SW 1271 (cell line): ENCODE data around the gene PLXDC2.

Experiments
- DNase-seq, 2 experiments: peaks; one replicate each; lab custom pipeline; 2025; lab: John Stamatoyannopoulos, UW

Gene PLXDC2

DNA sequence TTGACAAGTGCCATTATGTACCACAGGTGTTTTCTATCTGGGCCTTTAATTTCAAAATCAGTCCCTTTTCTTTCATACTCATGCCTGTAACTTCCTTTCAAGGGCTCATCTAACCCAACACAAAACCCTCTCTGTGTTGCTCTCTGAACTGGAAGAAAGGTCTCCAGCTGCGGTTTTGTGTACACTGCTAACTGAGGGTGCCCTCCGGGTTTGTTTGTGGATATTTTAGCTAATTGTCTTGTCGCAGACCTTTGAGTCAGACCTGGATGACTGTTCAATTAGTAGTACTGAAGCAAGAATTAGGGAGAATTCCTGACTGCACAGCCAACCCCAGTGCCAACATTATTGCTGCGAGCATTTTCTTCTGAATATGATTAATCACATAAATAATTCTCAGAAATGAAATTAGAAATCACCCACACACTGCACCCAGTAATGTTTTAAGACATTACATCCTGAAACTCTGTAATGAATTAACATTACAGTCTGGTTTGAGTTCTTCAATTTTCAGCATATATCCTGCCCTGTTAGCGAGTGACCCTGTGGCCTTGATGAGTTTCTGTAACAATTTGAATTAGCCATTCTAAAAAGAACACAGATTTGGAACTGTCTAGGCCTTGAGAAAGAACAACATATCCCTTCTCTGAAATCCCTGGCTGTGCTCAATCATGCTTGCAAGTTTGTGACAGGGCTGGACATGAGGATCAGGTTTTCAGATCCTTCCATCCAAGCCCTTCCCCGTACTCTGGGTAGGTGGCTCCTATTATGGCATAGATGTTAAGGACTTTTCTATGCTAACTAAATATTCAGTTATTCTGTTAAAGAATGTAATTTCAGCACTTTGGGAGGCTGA, 460.1 kb downstream of the PLXDC2 start:
- DNase-seq: no peak

DNA sequence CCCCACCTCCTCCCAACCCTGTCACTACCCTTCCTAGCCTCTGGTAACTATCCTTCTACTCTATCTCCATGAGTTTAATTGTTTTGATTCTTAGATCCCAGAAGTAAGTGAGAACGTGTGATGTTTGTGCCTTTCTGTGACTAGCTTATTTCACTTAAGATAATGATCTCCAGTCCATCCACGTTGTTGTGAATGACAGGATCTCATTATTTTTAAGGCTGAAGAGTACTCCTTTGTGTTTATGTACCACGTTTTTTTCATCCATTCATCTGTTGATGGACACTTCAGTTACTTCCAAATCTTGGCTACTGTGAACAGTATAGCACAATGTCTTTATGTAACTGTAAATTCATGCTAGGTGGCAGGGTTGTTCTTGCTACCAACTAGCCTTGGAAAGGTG, 461.6 kb downstream of the PLXDC2 start:
- no peak for DNase-seq

DNA sequence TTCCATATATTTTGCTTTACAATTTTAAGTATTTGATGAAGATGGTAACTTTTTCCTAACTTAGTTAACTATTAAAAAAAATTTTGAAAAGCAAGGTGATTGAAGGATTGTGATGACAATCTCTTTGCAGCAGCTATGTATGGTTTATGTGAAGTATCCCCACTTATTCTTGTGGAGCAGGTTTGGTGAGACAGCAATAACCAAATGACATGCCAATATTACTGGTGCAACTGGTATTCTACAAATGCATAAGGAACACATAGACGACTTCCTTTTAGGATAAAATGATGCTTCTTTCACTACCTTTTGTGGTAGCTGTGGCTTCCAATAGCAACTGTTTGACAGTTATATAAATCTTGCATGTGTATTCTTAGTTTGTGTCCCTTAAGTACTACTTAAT, 465.3 kb downstream of the PLXDC2 start:
- DNase-seq: no peak

DNA sequence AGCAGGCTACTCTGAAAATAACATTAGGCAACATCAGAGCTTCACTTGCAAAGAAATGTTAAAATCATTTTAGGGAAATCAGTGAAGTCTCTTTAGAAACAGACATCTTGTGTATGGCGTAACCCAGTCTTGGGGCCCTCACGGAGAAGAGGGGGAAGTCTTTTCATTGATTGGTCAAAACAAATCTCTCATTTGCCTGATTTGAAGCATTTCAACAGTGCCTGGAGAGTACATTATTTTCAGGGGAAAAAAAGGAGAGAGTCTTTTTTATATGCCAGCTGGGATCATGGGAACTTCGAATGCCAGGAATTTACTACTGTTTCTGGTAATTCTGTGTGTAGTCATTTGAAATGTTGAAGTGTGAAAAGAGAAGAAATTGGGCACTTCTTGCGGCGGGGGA, 471.4 kb downstream of the PLXDC2 start:
- no peak for DNase-seq

DNA sequence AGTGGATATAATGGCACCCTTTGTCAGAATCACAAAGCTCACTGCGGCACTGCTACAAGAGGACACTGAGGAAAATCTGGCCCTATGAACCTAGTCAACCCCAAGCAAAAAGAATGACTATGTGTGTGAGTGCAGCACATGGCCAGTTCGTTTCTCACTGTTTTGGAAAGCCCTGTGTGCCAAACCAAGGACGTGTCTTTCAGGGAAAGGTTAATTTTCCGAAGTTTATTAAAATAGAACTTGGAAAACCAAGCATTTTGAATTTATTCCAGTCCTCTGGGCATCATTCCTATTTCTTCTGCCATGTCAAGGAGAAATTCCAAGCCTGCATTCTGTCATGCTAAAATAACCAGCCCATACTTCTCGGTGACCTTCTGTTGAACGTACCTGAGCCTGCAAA, 471.8 kb downstream of the PLXDC2 start:
- no peak for DNase-seq

DNA sequence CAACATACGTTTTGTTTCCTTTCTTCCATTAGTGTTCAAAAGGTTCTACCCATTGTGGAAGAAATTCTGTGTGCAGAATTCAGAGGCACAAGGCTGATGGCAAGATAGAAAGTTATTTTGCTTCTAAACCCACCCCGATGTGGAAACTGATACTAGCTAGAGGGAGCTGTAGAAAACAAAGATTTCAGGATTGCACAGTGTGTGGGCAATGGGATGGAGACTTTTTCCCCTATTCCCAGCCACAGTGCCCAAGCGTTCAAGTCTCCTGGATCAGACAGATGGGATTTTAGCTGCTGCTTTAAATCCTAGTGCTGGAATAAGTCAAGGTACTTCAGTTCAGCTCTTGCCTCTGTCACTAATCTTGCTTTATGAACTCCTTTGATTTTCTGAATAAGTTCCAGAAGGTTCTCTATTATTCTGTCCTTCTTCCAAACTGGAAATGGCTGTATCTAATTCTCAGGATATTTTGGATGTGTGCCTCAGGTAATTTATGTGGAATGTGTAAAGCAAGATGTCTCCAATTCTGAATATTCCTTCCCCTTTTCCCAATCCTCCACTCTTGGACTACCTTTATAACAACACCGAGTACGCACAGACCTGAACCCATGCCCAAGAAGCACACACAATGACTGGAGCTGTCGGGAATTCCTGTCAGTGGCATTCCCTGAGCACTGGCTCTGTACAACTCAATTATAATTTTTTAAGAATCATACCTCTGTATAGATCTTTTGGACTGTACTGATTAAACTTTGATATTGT, 473.0 kb downstream of the PLXDC2 start:
- no peak for DNase-seq

DNA sequence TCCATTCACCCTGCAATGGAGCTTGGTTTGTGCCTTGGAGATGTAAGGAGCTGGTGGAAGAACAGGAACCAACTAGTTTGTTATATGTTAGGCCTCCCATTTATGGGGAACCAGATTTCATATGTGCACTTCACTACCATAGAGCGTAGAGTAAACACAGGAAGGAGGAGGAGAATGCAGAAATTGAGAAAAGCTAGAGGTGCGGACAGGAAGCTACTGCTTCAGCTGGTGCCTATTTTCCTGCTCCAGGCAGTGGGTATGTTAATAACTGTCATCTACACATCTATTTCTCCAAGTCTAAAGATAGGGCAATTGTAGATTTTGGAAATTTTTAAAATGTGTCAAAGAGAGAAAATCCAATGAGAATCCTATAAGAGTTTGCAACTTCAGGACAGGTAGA, 482.2 kb downstream of the PLXDC2 start:
- DNase-seq: no peak

DNA sequence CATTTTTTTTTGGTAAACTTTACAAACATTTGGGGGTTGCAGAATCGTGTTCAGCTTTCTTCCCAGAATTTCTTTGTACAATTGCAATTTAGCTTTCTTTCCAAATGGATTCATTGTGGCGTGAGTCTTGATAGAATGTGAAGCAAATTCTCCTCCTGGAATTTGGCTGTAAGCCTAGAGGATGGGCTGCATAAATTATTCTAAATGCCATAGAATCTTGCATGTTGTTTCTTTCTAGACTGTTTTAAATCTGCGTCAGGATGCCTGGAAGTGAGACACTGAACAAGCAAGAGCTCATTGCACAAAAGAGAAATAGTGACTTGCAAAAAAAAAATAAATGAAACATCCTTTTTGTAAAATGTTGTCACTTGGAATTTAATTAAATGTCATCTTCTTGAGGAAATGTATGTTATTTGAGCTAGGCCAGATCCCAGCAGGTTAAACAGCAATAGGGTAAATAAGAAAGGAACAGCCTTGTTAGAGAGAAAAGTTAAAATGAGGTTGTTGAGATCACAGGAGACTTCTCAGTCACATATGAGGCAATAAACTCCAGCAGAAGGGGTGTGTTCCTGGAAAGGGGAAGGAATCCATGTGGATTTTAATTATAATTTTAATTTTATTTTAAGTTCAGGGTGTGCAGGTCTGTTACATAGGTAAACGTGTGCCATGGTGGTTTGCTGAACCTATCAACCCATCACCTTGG, 483.0 kb downstream of the PLXDC2 start:
- no peak for DNase-seq

DNA sequence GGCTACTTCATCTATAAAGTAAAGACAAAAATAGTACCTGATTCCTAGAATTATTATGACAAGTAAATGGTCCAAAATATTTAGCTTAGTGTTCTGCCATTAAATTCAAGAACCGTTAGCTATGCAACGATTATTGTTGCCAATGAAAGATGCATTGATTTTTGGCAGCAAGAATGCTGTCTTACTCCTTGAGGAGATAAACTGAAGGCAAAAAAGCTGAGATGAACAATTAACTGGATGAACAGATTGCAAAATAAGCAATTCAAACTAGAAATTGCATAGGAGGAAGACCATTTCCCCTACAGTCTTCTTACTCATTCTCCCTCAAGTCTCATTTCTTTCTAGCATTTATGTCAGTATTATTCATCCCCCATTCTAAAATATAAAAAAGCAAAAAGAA, 484.5 kb downstream of the PLXDC2 start:
- DNase-seq: no peak

DNA sequence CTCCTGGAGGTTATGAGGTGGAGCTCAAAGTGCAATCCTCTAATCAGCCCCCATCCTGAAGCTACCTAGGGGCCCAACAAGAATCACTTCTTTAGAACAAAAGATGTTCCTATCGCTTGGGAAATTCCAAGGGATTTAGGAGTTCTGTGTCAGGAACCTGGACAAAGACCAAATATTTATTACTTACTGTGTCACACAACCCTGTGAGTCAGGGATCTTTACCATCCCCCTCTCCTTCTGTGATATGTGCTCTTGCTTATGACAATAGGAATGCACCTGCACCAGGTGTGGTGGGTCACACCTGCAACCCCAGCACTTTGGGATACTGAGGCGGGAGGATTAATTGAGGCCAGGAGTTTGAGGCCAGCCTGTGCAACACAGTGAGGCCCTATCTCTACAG, 485.8 kb downstream of the PLXDC2 start:
- DNase-seq: no peak

DNA sequence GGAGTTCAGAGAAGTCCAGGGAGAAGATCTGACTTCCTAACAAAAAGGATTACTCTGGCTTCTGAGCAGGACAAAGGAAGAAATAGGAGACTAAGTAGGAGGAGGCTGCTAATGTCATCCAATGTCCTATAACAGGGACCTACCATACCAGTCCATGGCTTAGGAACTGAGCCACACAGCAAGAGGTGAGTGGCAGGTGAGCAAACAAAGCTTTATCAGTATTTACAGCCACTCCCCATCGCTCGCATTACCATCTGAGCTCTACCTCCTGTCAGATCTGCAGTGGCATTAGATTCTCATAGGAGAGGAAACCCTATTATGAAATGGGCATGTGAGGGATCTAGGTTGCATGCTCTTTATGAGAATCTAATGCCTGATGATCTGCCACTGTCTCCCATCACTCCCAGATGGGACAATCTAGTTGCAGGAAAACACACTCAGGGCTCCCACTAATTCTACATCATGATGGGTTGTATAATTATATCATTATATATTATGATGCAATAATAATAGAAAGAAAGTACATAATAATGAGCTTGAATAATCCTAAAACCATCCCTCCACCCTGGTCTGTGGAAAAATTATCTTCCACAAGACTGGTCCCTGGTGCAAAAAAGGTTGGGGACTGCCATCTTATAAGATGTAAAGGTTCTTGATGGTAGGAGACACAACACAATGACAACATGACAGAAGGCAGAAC, 487.4 kb downstream of the PLXDC2 start:
- DNase-seq: no peak

DNA sequence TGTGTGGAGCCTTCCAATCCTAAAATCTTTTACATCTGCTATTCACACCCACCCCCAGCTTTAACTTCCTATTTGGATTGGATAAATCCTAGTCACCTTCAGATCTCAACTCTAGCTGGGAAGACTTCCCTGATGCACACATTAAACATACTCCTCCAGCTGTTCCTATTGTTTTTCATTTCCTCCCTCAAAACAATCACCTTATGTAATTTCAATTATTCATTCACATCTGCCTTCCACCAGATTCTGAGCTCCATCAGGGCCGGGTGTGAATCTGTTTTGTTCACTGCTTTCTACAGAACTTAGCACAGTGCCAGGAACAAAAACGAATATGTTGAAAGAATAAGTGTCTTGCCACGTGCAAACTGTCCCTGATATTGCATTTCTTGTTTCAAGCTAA, 497.4 kb downstream of the PLXDC2 start:
- no peak for DNase-seq

DNA sequence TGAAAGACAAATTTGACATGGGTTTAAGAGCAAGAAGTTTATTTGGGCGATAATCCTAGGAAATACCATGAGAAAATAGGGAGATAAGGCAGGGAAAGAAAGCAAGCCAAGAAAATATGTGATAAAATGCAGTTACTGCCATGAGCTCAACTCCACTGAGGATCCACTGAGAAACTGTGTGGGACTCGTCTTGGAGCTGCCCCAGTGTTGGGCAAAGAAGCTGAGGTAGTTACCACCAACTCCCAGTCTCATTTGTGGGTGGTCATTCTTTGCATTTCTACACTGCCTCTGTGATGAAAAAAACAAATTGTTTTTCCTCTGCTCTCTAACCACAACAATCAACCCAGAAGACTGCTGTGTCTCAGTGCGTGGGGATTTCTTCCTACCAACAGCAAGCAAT, 498.2 kb downstream of the PLXDC2 start:
- no peak for DNase-seq

DNA sequence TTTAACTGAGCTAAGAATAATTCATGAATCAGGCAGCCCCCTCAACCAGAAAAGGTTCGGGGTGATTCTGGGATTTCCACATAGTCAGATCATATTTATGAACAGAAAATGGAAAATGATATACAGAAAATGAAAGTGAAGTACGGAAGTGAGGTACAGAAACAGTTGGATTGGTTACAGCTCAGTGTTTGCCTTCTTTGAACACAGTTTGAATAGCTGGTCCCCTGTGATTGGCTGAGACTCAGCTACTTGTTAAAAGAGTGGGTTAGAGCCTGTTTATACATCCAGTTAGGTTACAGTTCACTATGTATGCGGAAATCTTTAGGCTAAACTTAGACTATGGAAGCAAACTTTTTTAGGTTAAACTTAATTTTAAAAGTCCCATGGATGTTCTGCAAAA, 511.7 kb downstream of the PLXDC2 start:
- no peak for DNase-seq

DNA sequence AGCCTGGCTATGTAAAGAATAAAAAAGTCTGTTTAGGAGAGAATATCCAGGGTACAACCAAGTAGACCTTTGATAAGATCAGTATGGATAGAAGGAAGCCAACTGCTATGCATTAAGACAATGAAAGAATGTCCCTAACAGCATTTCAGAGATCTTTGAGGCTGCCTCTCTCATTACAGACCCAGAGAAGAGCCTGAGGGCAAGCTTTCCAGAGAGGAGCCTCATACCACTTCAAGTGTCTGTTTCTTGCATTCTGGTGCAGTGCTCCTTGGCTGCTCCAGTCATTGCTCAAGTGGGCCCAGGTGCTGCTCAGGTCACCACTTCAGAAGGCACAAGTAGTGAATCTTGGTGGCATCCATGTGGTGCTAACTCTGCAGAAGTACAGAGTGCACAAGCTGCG, 514.0 kb downstream of the PLXDC2 start:
- DNase-seq: no peak

DNA sequence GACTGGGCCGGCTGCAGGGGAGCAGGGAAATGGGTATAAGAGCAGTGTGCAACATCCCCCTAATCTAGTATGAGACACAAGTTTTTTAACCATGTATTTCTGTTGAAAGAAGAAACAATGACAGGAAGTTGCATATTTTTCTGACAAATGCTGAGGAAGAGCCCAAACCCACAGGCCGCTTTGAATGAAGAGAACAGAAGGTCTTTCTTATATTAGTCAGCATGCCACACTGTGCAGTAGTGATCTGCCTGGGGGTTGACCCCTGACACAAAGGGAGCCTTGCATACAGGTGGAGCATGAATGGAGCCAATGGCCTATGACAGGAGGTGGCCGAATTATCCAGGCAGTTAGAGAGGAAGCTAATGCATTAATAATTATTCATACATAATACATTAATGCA, 518.3 kb downstream of the PLXDC2 start:
- DNase-seq: no peak
